Activated CD8-positive, alpha-beta memory T cell treated with anti-CD3 and anti-CD28 coated beads for 1 hour (primary cell): ENCODE data around the gene ASPG.

Experiments
- DNase-seq, 2 donors: peaks; one replicate each; pipeline ENCODE4 v3.0.0-alpha.2; 2020; ENCODE audit warnings: low read depth in 1 of 2; ENCODE audit errors: extremely low read depth in 1 of 2

The ASPG gene

DNA sequence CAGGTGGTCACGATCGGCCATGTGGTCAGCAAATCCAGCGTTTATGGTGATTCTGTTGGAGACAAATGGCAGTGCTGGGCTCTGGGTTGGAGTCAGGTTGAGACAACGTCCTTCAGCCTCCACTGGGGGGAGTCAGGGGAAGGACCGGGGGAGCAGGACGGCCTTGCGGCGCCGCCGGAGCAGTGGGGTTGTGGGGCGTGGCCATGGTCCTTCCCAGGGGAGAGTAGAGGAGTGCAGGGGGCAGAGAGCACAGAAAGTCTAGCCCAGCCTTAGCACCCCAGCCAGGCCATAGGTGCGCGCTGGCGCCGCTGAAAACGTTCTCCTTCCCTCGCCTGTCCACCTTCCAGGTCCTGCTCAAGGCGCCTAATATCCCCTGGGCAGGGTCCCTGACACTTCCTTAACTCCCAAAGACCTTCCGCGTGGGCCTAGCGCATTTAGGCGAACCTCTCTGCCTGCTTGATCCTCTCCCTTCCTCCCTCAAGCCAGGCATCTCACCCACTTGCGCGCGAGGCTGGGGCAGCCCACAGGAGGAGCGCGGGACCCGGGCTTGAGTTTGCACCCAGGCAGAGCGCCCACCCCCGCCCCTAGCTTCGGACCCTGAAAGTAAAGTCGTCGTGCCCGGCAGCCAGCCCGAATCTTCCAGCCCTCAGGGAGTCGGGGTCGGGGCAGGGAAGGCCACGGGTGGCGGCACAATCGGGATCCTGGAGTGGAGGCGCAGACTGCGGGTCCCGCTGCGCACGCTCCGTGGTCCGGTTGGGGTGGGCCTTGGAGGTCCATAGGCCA lies 49.8 kb downstream of the ASPG start:
- no peak for DNase-seq

DNA sequence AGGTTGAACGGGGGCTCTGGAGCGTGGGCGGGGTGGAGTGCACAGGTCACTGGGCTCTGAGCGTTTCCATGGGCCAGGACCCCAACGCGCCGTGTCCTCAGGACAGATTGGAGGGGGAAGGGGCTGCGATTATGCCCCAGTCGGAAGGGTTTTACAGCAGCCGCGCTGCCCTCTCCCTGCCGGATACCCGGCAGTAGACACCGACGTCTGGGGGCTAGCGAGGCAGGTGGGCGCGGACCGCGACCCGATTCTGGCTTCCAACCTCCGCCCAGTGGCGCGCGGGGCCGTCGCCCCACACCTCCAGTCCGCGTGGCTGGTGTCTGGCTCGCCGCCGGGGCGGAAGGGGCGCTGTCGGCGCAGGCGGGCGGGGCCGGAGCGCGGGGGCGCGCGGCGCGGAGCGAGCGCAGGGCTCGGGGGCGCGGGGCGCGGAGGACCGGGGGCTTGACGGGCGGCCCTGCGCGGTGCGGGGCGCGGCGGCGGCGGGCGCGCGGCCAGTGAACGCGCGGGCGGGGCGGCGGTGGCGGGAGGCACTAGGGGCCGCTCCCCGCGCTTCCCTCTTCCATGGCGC lies 50.5 kb downstream of the ASPG start:
- DNase-seq: no peak

DNA sequence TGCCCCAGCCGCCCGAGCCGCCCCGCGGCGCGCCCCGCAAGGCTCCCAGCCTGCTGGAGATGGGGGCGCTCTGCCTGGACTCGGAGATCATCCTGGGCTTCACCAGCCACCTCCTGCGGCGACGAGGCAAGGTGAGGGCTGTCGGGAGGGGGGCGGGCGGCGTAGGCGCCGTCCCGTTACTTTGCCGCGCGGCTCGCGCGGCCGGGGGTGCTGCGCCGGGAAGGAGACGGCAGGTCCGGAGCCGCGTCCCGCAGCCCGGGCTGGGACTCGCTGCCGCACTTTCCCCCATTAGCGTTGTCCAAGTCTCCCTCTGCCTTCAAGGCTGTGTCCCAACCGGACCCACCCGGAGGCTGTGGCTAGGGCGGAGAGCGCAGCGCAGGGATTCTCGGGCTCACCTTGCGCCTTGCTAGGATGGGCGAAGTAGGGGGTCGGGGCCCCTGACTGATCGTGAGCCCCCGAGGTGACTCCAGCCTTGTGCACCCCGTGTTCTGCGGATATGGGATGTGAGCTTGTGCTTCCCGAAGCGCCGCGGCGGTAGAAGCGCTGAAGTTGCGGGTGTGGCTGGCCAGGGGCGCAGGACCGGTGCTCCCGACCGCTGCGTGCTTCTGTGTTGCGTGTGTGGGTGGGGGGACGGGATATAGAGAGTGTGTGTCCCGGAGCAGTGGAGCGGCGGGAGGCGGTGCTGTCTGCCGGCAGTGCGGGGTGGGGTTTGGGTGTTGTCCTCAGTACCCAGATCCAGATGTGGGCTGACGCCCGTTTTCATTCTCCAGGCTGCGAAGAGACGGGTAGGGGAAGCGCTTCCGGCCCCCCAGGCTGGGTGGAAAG lies 51.2 kb downstream of the ASPG start:
- DNase-seq: no peak

DNA sequence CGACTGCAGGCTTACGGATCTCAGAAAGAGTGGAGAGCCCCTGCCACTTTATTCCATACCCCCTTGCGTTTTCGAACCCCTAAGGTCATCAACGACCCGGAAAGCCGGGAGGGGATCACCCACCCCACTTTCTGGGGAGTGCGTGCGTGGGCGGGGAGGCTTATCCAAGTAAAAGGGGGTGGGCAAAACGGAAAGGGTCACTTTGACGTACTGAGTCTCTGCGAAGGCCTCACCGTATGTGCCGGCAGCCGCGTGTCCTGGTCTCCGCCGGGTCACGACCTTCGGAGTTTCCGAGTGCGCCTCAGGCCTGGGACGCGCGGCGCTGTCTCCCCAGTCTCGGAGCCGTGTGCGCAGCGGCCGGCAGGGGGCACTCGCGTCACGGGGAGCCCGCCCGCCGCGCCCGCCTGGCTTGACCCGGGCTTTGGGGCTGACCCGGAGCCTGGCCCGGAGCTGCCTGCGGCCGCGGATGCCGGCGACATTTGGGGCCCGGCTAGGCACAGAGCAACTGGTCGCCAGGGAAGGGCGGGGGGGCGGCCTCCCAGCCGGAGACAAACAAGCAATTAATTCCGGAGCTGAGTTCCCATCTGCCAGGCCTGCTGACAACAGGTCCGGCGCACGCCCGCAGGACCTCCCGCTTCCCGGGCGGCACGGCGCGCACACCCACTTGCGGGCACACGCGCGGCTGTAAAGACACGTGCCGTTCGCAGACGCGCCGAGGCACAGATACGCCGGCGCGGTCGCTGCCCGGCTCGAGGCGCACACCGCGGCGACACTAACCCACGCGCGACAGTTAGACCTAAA lies 52.0 kb downstream of the ASPG start:
- peak in 1 of 2 donors; percentile 42 for DNase-seq

DNA sequence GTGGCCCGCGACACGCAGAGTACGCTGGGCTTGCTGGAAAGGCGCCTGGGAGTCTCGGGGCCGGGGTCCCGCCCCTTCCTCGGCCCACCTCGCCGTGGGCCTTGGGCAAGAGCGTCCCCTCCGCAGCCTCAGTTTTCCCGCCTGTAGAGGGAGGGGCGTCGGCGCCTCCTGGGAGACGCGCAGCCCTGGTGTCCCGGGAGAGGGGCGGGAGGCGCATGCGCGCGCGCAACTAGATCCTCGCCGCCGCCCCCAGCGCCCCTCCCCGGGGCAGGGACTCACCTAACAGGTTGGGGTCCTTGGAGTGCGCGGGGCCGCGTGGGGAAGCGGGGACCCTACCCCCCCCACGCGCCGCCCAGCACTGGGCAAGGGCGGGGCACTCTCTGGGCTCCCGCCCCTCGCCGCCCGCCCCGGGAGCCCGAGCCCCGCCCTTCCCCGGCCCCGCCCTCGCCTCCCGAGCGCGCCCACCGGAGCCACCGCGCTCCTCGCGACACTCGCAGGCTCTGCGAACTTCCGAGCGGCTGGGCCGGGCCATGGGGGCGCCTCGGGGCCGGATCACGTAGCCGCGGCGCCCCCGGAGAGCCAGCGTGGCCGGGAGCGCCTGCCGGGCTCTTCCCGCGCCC lies 52.7 kb downstream of the ASPG start, which contains the start of gene KIF26A:
TSS of gene KIF26A (plus strand) at position 490 of the 620 bp plus-strand sequence. CDS start 136 bp downstream, outside the sequence.
- DNase-seq: no peak

GRCh38 chr14:104138718-104139459 lies 53.4 kb downstream of the ASPG start:
- no peak for DNase-seq

- no peak for DNase-seq
Measured at GRCh38 chr14:104139460-104140212, 54.1 kb downstream of the ASPG start.

- DNase-seq: no peak
Measured at GRCh38 chr14:104140213-104140462, 54.6 kb downstream of the ASPG start.

- no peak for DNase-seq
Measured at GRCh38 chr14:104140463-104141331, 55.2 kb downstream of the ASPG start.

DNA sequence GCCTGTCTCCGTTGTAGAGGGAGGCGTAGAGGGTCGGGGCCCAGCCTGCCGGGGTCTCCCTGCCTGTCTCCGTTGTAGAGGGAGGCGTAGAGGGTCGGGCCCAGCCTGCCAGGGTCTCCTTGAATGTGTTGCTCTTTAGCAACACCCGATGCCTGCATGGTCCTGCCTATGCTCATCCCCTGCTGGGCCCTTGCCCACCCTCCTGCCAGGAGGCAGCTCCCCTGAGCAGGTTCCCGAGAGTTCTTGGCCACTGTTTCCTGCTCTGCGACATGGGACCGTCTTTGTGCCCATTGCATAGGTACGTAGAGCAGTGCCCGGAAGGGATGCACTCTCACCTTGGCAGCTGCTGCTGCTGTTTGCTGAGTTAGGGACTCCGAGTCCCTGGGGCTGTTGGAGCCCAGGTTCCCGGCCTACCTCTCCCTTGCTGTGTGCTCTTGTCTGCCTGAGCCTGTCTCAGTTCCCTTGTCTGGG lies 56.2 kb downstream of the ASPG start:
- DNase-seq: no peak

- no peak for DNase-seq
Measured at GRCh38 chr14:104142136-104142945, 56.8 kb downstream of the ASPG start.

DNA sequence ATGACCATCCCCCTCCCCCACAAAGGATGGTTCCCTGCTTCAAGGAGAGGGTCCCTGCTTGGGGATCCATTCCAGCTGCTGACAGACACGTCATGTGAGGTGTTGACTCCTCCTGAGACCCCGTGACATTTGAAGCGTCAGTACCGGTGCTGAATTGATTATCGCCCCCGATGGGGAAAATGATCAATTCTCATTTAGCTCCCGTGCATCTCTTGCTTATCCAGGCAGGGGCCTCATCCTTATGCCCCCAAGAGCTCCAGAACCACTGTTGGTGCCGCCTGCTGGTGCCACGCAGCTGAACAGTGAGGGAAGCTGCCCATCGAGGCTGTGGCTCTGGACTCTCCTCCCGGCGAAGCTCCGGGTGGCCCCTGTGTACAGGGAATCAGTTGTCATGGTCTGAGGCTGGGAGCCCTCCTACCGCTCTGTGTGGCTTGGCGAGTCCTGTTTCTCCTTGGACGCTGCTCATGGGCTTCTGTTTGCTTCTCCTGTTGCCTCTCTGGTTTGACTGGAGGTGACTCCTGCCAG lies 57.5 kb downstream of the ASPG start:
- DNase-seq: no peak

DNA sequence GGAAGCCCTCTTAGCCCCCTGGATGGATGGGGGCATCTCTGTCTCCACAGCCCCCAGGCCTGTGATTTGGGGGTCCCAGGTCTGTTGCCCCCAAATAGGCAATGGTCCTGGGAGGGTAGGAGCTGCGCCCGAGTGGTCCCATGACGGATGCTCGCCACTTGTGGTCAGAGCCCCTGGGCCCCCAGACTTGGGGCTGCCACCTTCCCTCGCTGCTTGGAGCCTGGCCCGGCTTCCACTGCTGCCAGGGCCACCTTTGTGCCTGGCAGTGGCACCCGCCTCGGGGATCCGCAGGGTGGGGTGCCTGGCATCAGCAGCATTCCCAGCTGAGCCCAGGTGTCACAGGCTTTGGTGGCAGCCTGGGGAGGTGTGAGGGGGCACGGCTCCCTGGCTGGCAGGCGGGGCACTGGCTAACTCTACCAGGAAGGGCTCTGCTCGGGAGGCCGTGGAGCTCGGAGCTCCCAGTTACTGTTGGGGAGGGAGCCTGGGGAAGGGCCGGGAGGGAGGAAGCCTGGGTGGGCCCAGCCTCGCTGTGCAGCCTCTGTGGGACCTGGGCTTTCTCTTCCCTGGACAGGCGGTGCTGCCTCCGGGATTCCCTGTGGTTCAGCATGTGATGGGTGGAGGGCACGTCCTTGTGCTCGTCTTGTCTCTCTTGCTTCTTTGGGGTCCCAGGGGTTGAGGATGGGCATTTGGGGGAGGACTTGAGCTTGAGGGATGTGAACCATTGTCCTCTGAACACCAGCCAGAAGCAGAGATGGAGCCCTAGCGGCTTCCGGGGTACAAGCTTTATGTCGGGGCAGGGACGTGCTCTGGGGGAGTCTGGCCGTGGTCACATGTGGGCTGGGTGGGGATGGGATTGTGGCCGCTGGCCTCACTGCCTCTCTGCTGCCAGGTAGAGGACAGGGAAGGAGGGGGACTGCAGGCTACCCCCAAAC lies 58.3 kb downstream of the ASPG start:
- no peak for DNase-seq

DNA sequence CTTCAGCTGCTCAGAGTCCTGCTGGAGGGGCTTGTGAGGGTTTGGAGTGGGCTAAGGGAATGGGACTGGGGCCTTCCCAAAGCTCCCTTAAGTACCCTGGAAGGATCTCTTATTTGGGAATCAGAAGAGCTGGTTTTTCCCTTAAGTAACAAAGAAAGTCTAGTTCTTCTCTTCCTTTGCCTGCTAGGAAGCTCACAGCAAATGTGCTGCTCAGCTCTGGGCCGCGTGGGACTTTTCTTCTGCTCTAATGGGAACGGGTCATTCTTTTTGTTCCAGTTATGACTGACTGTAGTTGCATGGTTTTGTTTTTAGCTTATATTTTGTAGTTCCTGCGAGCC lies 58.9 kb downstream of the ASPG start:
- no peak for DNase-seq

- no peak for DNase-seq
Measured at GRCh38 chr14:104144911-104145825, 59.7 kb downstream of the ASPG start.
